Endodermal cell (in vitro differentiated cells): ENCODE measurements around the gene SUN2. TPM values are rescaled to one million over a fixed set of nuclear protein-coding genes. Genes with fewer than 3 reads are reported as not detected.
A peak's percentile ranks its signal among the peaks of the same experiment; 100 is the strongest.

Experiments
- DNase-seq: peaks from one replicate; pipeline ENCODE4 v3.0.0-alpha.2; 2017
- H3K27ac ChIP-seq: 2 replicates; pipeline ENCODE4 v1.5.1; 2013; ENCODE audit warnings: mild to moderate bottlenecking, low read depth, low read length, moderate library complexity
- H3K27me3 ChIP-seq: 2 replicates; pipeline ENCODE4 v1.6.1; 2013; ENCODE audit warnings: mild to moderate bottlenecking, low read length, moderate library complexity; ENCODE audit not compliant: insufficient read depth, control insufficient read depth, poor library complexity, severe bottlenecking
- H3K36me3 ChIP-seq: 2 replicates; pipeline ENCODE4 v1.7.0; 2013; ENCODE audit warnings: mild to moderate bottlenecking, low read length, moderate library complexity; ENCODE audit not compliant: control insufficient read depth, insufficient read depth
- H3K4me1 ChIP-seq: one replicate; pipeline ENCODE4 v1.7.0; 2013; ENCODE audit warnings: low read length; ENCODE audit not compliant: control insufficient read depth, insufficient read depth
- H3K4me3 ChIP-seq: 2 replicates; pipeline ENCODE4 v1.5.1; 2013; ENCODE audit warnings: mild to moderate bottlenecking, low read length, moderate library complexity
- H3K9ac ChIP-seq: 2 replicates; pipeline ENCODE4 v1.6.1; 2013; ENCODE audit warnings: mild to moderate bottlenecking, low read length, moderate library complexity; ENCODE audit not compliant: poor library complexity, severe bottlenecking; ENCODE audit errors: extremely low read depth
- H3K9me3 ChIP-seq: 2 replicates; pipeline ENCODE4 v1.6.1; 2013; ENCODE audit warnings: mild to moderate bottlenecking, low read length, moderate library complexity; ENCODE audit not compliant: control insufficient read depth
- H3K27ac Mint-ChIP-seq: 2 replicates; pipeline ENCODE4 v1.8.0; 2020; ENCODE audit warnings: mixed read lengths
- H3K27me3 Mint-ChIP-seq: 2 replicates; pipeline ENCODE4 v1.8.0; 2021; ENCODE audit warnings: mild to moderate bottlenecking, mixed read lengths; ENCODE audit not compliant: insufficient read depth
- H3K36me3 Mint-ChIP-seq: 2 replicates; pipeline ENCODE4 v1.8.0; 2020; ENCODE audit warnings: low read depth, mixed read lengths
- H3K4me1 Mint-ChIP-seq: 2 replicates; pipeline ENCODE4 v1.8.0; 2020; ENCODE audit warnings: mixed read lengths
- H3K4me3 Mint-ChIP-seq: 2 replicates; pipeline ENCODE4 v1.8.0; 2020; ENCODE audit warnings: mild to moderate bottlenecking, moderate library complexity, mixed read lengths
- H3K9me3 Mint-ChIP-seq: 2 replicates; pipeline ENCODE4 v1.8.0; 2020; ENCODE audit warnings: mild to moderate bottlenecking, mixed read lengths
- CTCF ChIP-seq: fragments of 200-600 bp; sonication (generic); conservative IDR thresholded peaks from 2 replicates; pipeline ENCODE4 v1.5.0; 2021; ENCODE audit warnings: antibody characterized with exemption, mild to moderate bottlenecking
- WGBS, 2 experiments: methylation state at CpG; one replicate each; pipeline versions ENCODE4 v1.1.5 to v1.1.7; 2013; ENCODE audit warnings: missing lambda C conversion rate in 2 of 2, mixed read lengths in 1 of 2; ENCODE audit not compliant: insufficient coverage in 1 of 2, insufficient read length in 1 of 2; 5-methylcytosine and 5-hydroxymethylcytosine counted together
- total RNA-seq, 2 donors: library from RNA; stranded (reverse); fragmentation: NEBNext Ultra II Directional in 1 of 2; extraction: Animal tissue kit (Norgen Biotek cat#: 25700) in 1 of 2; gene quantifications; 2 replicates in 1 of 2; 3 replicates in 1 of 2; pipeline ENCODE4 v1.2.1, GENCODE V29; 2021

Gene SUN2
- total RNA-seq, 2 donors from 2014 or later: 23.0 to 32.4 TPM

GRCh38 chr22:38719196-38719595 is 36.6 kb downstream of the SUN2 start:
- H3K36me3 ChIP-seq: peaks cover 78% of the 10 kb centered on the region
- H3K4me3 Mint-ChIP-seq: no peak overlapping the region
- H3K27me3 ChIP-seq: no peaks in the 10 kb centered on the region
- H3K36me3 Mint-ChIP-seq: peaks cover 53% of the 10 kb centered on the region
- H3K4me1 ChIP-seq: peaks cover 4% of the 10 kb centered on the region
- peaks cover 12% of the 10 kb centered on the region for H3K4me1 Mint-ChIP-seq
- DNase-seq: no peak
- no peaks in the 10 kb centered on the region for H3K9me3 Mint-ChIP-seq
- H3K27ac ChIP-seq: no peak overlapping the region
- no peaks in the 10 kb centered on the region for H3K27me3 Mint-ChIP-seq
- H3K27ac Mint-ChIP-seq: no peak overlapping the region
- no peak for TF ChIP-seq CTCF
- no peaks in the 10 kb centered on the region for H3K9me3 ChIP-seq
- H3K4me3 ChIP-seq: no peak overlapping the region
- H3K9ac ChIP-seq: no peak overlapping the region
- 95 to 99% methylated on average over 5 to 6 of the region's 6 CpGs for WGBS, 2 experiments

- no peak overlapping the region for H3K4me3 Mint-ChIP-seq
- H3K27ac Mint-ChIP-seq: peak overlapping the region; percentile 72
- peaks cover 70% of the 10 kb centered on the region for H3K36me3 ChIP-seq
These were observed 37.4 kb downstream of the SUN2 start for GRCh38 chr22:38718414-38718813.

GRCh38 chr22:38717244-38717643 is 38.6 kb downstream of the SUN2 start:
- H3K27ac ChIP-seq: peak overlapping the region; percentile 46

More at GRCh38 chr22:38718414-38718813, 37.4 kb downstream of the SUN2 start:
- WGBS, 2 experiments: 74 to 81% methylated on average over 4 to 6 of the region's 6 CpGs
- H3K4me1 Mint-ChIP-seq: peaks cover 18% of the 10 kb centered on the region
- no peak overlapping the region for H3K4me3 ChIP-seq
- H3K9me3 ChIP-seq: no peaks in the 10 kb centered on the region
- no peak overlapping the region for H3K9ac ChIP-seq
- peak; percentile 87 for DNase-seq
- H3K27me3 Mint-ChIP-seq: no peaks in the 10 kb centered on the region
- no peaks in the 10 kb centered on the region for H3K27me3 ChIP-seq
- no peak overlapping the region for H3K27ac ChIP-seq
- peaks cover 8% of the 10 kb centered on the region for H3K4me1 ChIP-seq
- TF ChIP-seq CTCF: peak; percentile 73
- peaks cover 49% of the 10 kb centered on the region for H3K36me3 Mint-ChIP-seq
- no peaks in the 10 kb centered on the region for H3K9me3 Mint-ChIP-seq

More at GRCh38 chr22:38717244-38717643, 38.6 kb downstream of the SUN2 start:
- H3K36me3 Mint-ChIP-seq: peaks cover 39% of the 10 kb centered on the region
- peaks cover 30% of the 10 kb centered on the region for H3K4me1 Mint-ChIP-seq
- H3K9me3 Mint-ChIP-seq: no peaks in the 10 kb centered on the region
- H3K9me3 ChIP-seq: no peaks in the 10 kb centered on the region
- H3K4me3 ChIP-seq: no peak overlapping the region
- H3K36me3 ChIP-seq: peaks cover 59% of the 10 kb centered on the region
- WGBS, 2 experiments: 79 to 93% methylated on average over 4 to 6 of the region's 6 CpGs
- H3K4me1 ChIP-seq: peaks cover 15% of the 10 kb centered on the region
- no peak overlapping the region for H3K9ac ChIP-seq
- no peak for DNase-seq
- no peaks in the 10 kb centered on the region for H3K27me3 Mint-ChIP-seq
- peak overlapping the region; percentile 20 for H3K27ac Mint-ChIP-seq
- TF ChIP-seq CTCF: no peak
- no peaks in the 10 kb centered on the region for H3K27me3 ChIP-seq
- H3K4me3 Mint-ChIP-seq: no peak overlapping the region
